ENCODE data around the gene ATP6V0E1.

DNA sequence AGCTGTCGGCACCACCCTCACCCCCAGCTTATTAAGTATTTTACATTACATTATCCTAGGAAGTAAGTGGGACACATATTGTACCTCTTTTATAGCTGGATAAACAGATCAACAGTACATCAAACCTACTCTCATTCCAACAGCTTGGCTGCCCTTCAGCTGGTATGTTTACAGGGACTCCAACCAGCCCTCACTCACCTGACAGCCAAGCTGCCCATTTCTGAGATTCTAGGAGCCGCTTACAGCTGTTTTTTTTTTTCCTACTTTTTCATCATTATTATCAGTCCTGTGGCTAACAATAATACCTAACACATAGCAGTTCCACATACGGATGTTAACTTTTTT, 59.2 kb downstream of the ATP6V0E1 start:
- TF ChIP-seq EP300 (IDR thresholded peaks at IDR 0.05) (no peak), CTCF (IDR thresholded peaks at IDR 0.05) (no peak)

Data from gastroesophageal sphincter (tissue), 3 donors.